Daoy (cell line): ENCODE results near the gene BMAL1. TPM values are rescaled to one million over a fixed set of nuclear protein-coding genes. Genes with fewer than 3 reads are reported as not detected.

Experiments used
- DNase-seq: peaks from one replicate; pipeline ENCODE4 v3.0.0-alpha.2; 2015; ENCODE audit warnings: low read depth
- total RNA-seq: library from RNA; depleted of rRNA; stranded (reverse); fragments of >200 nt; shearing (Covaris generic); gene quantifications from 2 replicates; pipeline ENCODE4 v1.2.3, GENCODE V29; 2014

The BMAL1 gene
- total RNA-seq, 1 experiment from 2014 or later, result 29.8 TPM

- DNase-seq, result peak; percentile 34
Measured at GRCh38 chr11:13260963-13261588, 16.5 kb upstream of the BMAL1 start.

- peak; percentile 83 for DNase-seq
Measured at GRCh38 chr11:13261591-13262061, 16.0 kb upstream of the BMAL1 start.

GRCh38 chr11:13262096-13262495 lies 15.5 kb upstream of the BMAL1 start:
- peak; percentile 9 for DNase-seq

- no peak for DNase-seq
Measured at GRCh38 chr11:13268791-13269190, 8.8 kb upstream of the BMAL1 start.

GRCh38 chr11:13269775-13270174 lies 7.8 kb upstream of the BMAL1 start:
- peak; percentile 23 for DNase-seq

- DNase-seq, result no peak
Measured at GRCh38 chr11:13271060-13271693, 6.4 kb upstream of the BMAL1 start.

- no peak for DNase-seq
Measured at GRCh38 chr11:13276454-13276831, 1.1 kb upstream of the BMAL1 start.

- DNase-seq, result peak; percentile 99
Measured at GRCh38 chr11:13276832-13277767, 490 bp upstream of the BMAL1 start.

GRCh38 chr11:13278609-13279486 lies 1.3 kb downstream of the BMAL1 start:
- peak; percentile 12 for DNase-seq

GRCh38 chr11:13279487-13279834 lies 1.9 kb downstream of the BMAL1 start:
- DNase-seq, result no peak

- no peak for DNase-seq
Measured at GRCh38 chr11:13280092-13280722, 2.6 kb downstream of the BMAL1 start.

- no peak for DNase-seq
Measured at GRCh38 chr11:13280777-13281176, 3.2 kb downstream of the BMAL1 start.

- no peak for DNase-seq
Measured at GRCh38 chr11:13283636-13284035, 6.0 kb downstream of the BMAL1 start.

GRCh38 chr11:13284776-13285588 lies 7.4 kb downstream of the BMAL1 start:
- no peak for DNase-seq

- DNase-seq, result no peak
Measured at GRCh38 chr11:13286279-13286821, 8.8 kb downstream of the BMAL1 start.

- DNase-seq, result no peak
Measured at GRCh38 chr11:13287036-13287435, 9.4 kb downstream of the BMAL1 start.

- no peak for DNase-seq
Measured at GRCh38 chr11:13287681-13288080, 10.1 kb downstream of the BMAL1 start.

GRCh38 chr11:13288375-13289029 lies 10.9 kb downstream of the BMAL1 start:
- peak; percentile 57 for DNase-seq

- peak; percentile 18 for DNase-seq
Measured at GRCh38 chr11:13289081-13289480, 11.5 kb downstream of the BMAL1 start.
